IMR-90 (cell line): ENCODE results near the gene LIPG. TPM values are rescaled to one million over a fixed set of nuclear protein-coding genes. Genes with fewer than 3 reads are reported as not detected.

Experiments used
- ATAC-seq: fragments of 200-7000 bp; cut with Tn5 transposase; 2 replicates; pipeline ENCODE4 v1.9.1; 2020; ENCODE audit warnings: low read depth, mild to moderate bottlenecking, moderate library complexity
- BruUV-seq: library from RNA; stranded (reverse); fragments of 400-500 nt; replicated peaks from 2 replicates; lab custom pipeline; 2021; lab: Mats Ljungman, UMichigan
- CTCF ChIA-PET: fragments of 300-600 bp; formaldehyde crosslinking; extraction: SDS; loops from one replicate; lab custom pipeline; 2021; ENCODE audit warnings: antibody characterized with exemption; lab: Yijun Ruan, JAX
- POLR2A ChIA-PET: fragments of 300-600 bp; sonication (Branson Sonifier 250); formaldehyde crosslinking; loops from one replicate; lab custom pipeline; 2022; ENCODE audit warnings: antibody characterized with exemption; ENCODE audit not compliant: unreplicated experiment; lab: Charles Lee
- DNase-seq: peaks from one replicate; pipeline ENCODE4 v3.0.0; 2013
- H2AFZ ChIP-seq: replicated peaks from 2 replicates; pipeline ENCODE3; 2013; ENCODE audit warnings: low read length, mild to moderate bottlenecking; ENCODE audit not compliant: poor library complexity
- H2AK5ac ChIP-seq: 2 replicates; pipeline ENCODE4 v1.6.1; 2013; ENCODE audit warnings: low read depth, low read length, inconsistent platforms
- H2AK9ac ChIP-seq: replicated peaks from 2 replicates; pipeline ENCODE3; 2013; ENCODE audit warnings: mild to moderate bottlenecking, low read depth, low read length, moderate library complexity; ENCODE audit not compliant: poor library complexity
- H2BK120ac ChIP-seq: 2 replicates; pipeline ENCODE4 v1.6.1; 2013; ENCODE audit warnings: low read depth, low read length, inconsistent platforms
- H2BK15ac ChIP-seq: 3 replicates; pipeline ENCODE4 v1.6.1; 2013; ENCODE audit warnings: low read depth, low read length, inconsistent platforms
- H2BK20ac ChIP-seq: 2 replicates; pipeline ENCODE4 v1.6.1; 2013; ENCODE audit warnings: low read depth, mild to moderate bottlenecking, inconsistent platforms, low read length, moderate library complexity
- H2BK5ac ChIP-seq: 2 replicates; pipeline ENCODE4 v1.6.1; 2013; ENCODE audit warnings: mild to moderate bottlenecking, low read depth, low read length, inconsistent platforms; ENCODE audit not compliant: poor library complexity, severe bottlenecking
- H3K14ac ChIP-seq: replicated peaks from 2 replicates; pipeline ENCODE4 v1.6.1; 2013; ENCODE audit warnings: low read depth, low read length, inconsistent platforms
- H3K18ac ChIP-seq: 2 replicates; pipeline ENCODE4 v1.6.1; 2013; ENCODE audit warnings: low read depth, low read length, control low read depth
- H3K23ac ChIP-seq: 2 replicates; pipeline ENCODE4 v1.6.1; 2013; ENCODE audit warnings: low read depth, low read length, inconsistent platforms
- H3K27ac ChIP-seq: 2 replicates; pipeline ENCODE4 v1.5.1; 2013; ENCODE audit warnings: mild to moderate bottlenecking, control low read depth, low read length; ENCODE audit not compliant: insufficient read depth
- H3K27me3 ChIP-seq: 2 replicates; pipeline ENCODE4 v1.6.1; 2013; ENCODE audit warnings: low read length; ENCODE audit not compliant: control insufficient read depth, insufficient read depth
- H3K36me3 ChIP-seq: 2 replicates; pipeline ENCODE4 v1.6.1; 2013; ENCODE audit warnings: low read length, mixed read lengths; ENCODE audit not compliant: control insufficient read depth, insufficient read depth
- H3K4ac ChIP-seq: 2 replicates; pipeline ENCODE4 v1.6.1; 2013; ENCODE audit warnings: low read depth, low read length, inconsistent platforms
- H3K4me1 ChIP-seq: 2 replicates; pipeline ENCODE4 v1.6.1; 2013; ENCODE audit warnings: low read length, mixed read lengths; ENCODE audit not compliant: control insufficient read depth, insufficient read depth
- H3K4me2 ChIP-seq: 2 replicates; pipeline ENCODE4 v1.6.1; 2013; ENCODE audit warnings: low read depth, mild to moderate bottlenecking, control low read depth, low read length, moderate library complexity
- H3K4me3 ChIP-seq: 2 replicates; pipeline ENCODE4 v1.5.1; 2013; ENCODE audit warnings: low read depth, mild to moderate bottlenecking, control low read depth, low read length, moderate library complexity; ENCODE audit not compliant: insufficient read depth
- H3K56ac ChIP-seq: 2 replicates; pipeline ENCODE4 v1.6.1; 2013; ENCODE audit warnings: low read length, inconsistent platforms; ENCODE audit not compliant: insufficient read depth; ENCODE audit errors: extremely low read depth
- H3K79me1 ChIP-seq, 2 experiments: 2 replicates each; pipeline ENCODE4 v1.6.1; 2013; ENCODE audit warnings: low read length in 2 of 2, inconsistent platforms in 1 of 2, low read depth in 1 of 2
- H3K9ac ChIP-seq: 2 replicates; pipeline ENCODE4 v1.6.1; 2013; ENCODE audit warnings: low read depth, low read length, control low read depth
- H3K9me1 ChIP-seq: 2 replicates; pipeline ENCODE4 v1.6.1; 2013; ENCODE audit warnings: low read length, inconsistent platforms; ENCODE audit not compliant: insufficient read depth
- H3K9me3 ChIP-seq: 2 replicates; pipeline ENCODE4 v1.6.1; 2013; ENCODE audit warnings: low read length; ENCODE audit not compliant: control insufficient read depth, insufficient read depth
- H4K20me1 ChIP-seq: 2 replicates; pipeline ENCODE4 v1.6.1; 2013; ENCODE audit warnings: low read length, inconsistent platforms; ENCODE audit not compliant: insufficient read depth
- H4K5ac ChIP-seq: 2 replicates; pipeline ENCODE4 v1.6.1; 2013; ENCODE audit warnings: mild to moderate bottlenecking, low read depth, low read length, control low read depth
- H4K8ac ChIP-seq, 2 experiments: 2 replicates each; pipeline ENCODE4 v1.6.1; 2013; ENCODE audit warnings: low read depth in 2 of 2, low read length in 2 of 2, control low read depth in 1 of 2, inconsistent platforms in 1 of 2
- H4K91ac ChIP-seq: 2 replicates; pipeline ENCODE4 v1.6.1; 2013; ENCODE audit warnings: low read depth, low read length, inconsistent platforms; ENCODE audit not compliant: insufficient read depth
- BHLHE40 ChIP-seq: fragments of 150-350 bp; IDR thresholded peaks from 2 replicates; pipeline ENCODE4 v1.6.1; 2016; ENCODE audit warnings: mild to moderate bottlenecking, low read depth, low read length
- CHD1 ChIP-seq: IDR thresholded peaks from 2 replicates; pipeline ENCODE4 v1.6.1; 2012; ENCODE audit warnings: low read depth, low read length, improper control_type of control experiment
- FOS ChIP-seq: fragments of 150-350 bp; IDR thresholded peaks from 2 replicates; pipeline ENCODE4 v1.6.1; 2016; ENCODE audit warnings: low read depth, low read length
- MAFK ChIP-seq: IDR thresholded peaks from 2 replicates; pipeline ENCODE4 v1.6.1; 2012; ENCODE audit warnings: low read depth, low read length, improper control_type of control experiment
- MAZ ChIP-seq: IDR thresholded peaks from 2 replicates; pipeline ENCODE4 v1.6.1; 2012; ENCODE audit warnings: low read depth, mild to moderate bottlenecking, low read length, improper control_type of control experiment, moderate library complexity, borderline replicate concordance
- MXI1 ChIP-seq: IDR thresholded peaks from 2 replicates; pipeline ENCODE4 v1.6.1; 2012; ENCODE audit warnings: low read depth, mild to moderate bottlenecking, low read length, moderate library complexity, borderline replicate concordance
- NFE2L2 ChIP-seq: fragments of 150-350 bp; IDR thresholded peaks from 2 replicates; pipeline ENCODE4 v1.6.1; 2016; ENCODE audit warnings: low read depth, mild to moderate bottlenecking, low read length
- POLR2A ChIP-seq: IDR thresholded peaks from 2 replicates; pipeline ENCODE4 v1.6.1; 2012; ENCODE audit warnings: mild to moderate bottlenecking, low read depth, low read length
- RAD21 ChIP-seq: IDR thresholded peaks from 2 replicates; pipeline ENCODE4 v1.6.1; 2012; ENCODE audit warnings: low read length, improper control_type of control experiment
- RCOR1 ChIP-seq: IDR thresholded peaks from 2 replicates; pipeline ENCODE4 v1.6.1; 2012; ENCODE audit warnings: mild to moderate bottlenecking, low read length, improper control_type of control experiment; ENCODE audit not compliant: insufficient replicate concordance
- RFX5 ChIP-seq: IDR thresholded peaks from 2 replicates; pipeline ENCODE4 v1.8.0; 2012; ENCODE audit warnings: low read depth, mild to moderate bottlenecking, low read length, moderate library complexity
- WGBS, 2 experiments: methylation state at CpG; one replicate each; pipeline versions ENCODE4 v1.1.5 to v1.1.7; 2013; ENCODE audit warnings: missing lambda C conversion rate in 2 of 2; ENCODE audit not compliant: insufficient read length in 1 of 2; ENCODE audit errors: extremely low coverage in 2 of 2; 5-methylcytosine and 5-hydroxymethylcytosine counted together
- dilution Hi-C: fragments of 300-500 bp; cut with HindIII; formaldehyde crosslinking; loops from one replicate; pipeline ENCODE4 v1.14.3; 2018; ENCODE audit warnings: low sequenced_read_pairs; ENCODE audit not compliant: unreplicated experiment
- in situ Hi-C: fragments of 300-500 bp; cut with MboI; formaldehyde crosslinking; loops from 3 replicates; pipeline ENCODE4 v1.14.3; 2019; ENCODE audit warnings: low sequenced_read_pairs, inconsistent platforms, mixed read lengths
- intact Hi-C: fragments of 100-400 bp; cut with micrococcal nuclease; formaldehyde crosslinking; loops from 2 replicates; pipeline ENCODE4 v1.10.0; 2022
- polyA plus RNA-seq, 3 experiments: library from polyadenylated mRNA; depleted of rRNA; stranded (reverse); fragments of >200 nt; gene quantifications; 2 replicates each; pipeline ENCODE4 v1.2.3, GENCODE V29; 2012; ENCODE audit warnings: low replicate concordance in 1 of 3
- total RNA-seq: library from RNA; depleted of rRNA; stranded (reverse); fragments of >200 nt; gene quantifications from 2 replicates; pipeline ENCODE4 v1.2.3, GENCODE V29; 2012
- TF ChIP-seq, protein P1 (sequence below): fragments of 150-350 bp; IDR thresholded peaks from 2 replicates; pipeline ENCODE4 v1.6.1; 2016; ENCODE audit warnings: low read depth, mild to moderate bottlenecking, low read length, moderate library complexity, borderline replicate concordance
- TF ChIP-seq, protein P2 (sequence below): fragments of 150-350 bp; IDR thresholded peaks from 2 replicates; pipeline ENCODE4 v1.6.1; 2017; ENCODE audit warnings: mild to moderate bottlenecking, antibody characterized with exemption, low read length, low read depth

Gene LIPG
- total and polyA plus RNA-seq, 2 of the 4 experiments (the other 2 are of a cell fraction), result under 0.01 to 0.14 TPM

DNA sequence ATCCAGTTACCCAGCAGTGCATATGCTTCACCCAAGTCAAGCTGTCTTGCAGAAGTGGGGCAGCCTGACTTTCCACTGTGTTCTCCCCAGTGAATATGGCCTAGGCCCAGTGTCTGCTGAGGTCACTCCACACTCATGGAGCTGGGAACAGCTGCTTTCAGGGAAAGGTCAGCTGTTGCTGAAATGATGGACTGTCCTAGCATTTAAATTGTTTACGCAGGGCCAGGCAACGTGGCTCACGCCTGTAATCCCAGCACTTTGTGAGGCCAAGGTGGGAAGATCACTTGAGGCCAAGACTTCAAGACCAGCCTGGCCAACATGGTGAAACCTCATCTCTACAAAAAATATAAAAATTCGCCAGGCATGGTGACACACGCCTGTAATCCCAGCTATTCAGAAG lies 86.5 kb downstream of the LIPG start:
- no peaks in the 10 kb centered on the region for H3K27me3 ChIP-seq
- H3K27ac ChIP-seq, result no peak overlapping the region

More for the DNA sequence above, 86.5 kb downstream of the LIPG start:
- in situ Hi-C loops (no loop called here), intact Hi-C loops (loop anchor here (5.0 kb wide), 1 partner anchor 39 kb away; no protein-coding TSS in a partner anchor), dilution Hi-C loops (no loop called here)
- Histone ChIP-seq H3K36me3 (no peaks in the 10 kb centered on the region), H4K20me1 (no peaks in the 10 kb centered on the region), H2AFZ (no peak overlapping the region), H4K91ac (no peak overlapping the region), H2AK9ac (no peak overlapping the region), H3K23ac (peak overlapping the region; percentile 17; the same call in 1 of the 2 replicates), H3K4me2 (no peak overlapping the region), H2BK120ac (no peak overlapping the region), H3K18ac (no peak overlapping the region), H3K4ac (no peak overlapping the region; the same call in 1 of the 2 replicates), H2BK15ac (peak overlapping the region; percentile 2; the same call in 1 of the 3 replicates), H3K56ac (no peak overlapping the region), H2AK5ac (peak overlapping the region; percentile 18; the same call in 1 of the 2 replicates), H2BK5ac (no peak overlapping the region), H3K4me3 (no peak overlapping the region), H3K4me1 (peaks cover 7% of the 10 kb centered on the region; the same call in 1 of the 2 replicates), H3K9ac (no peak overlapping the region), H3K14ac (no peak overlapping the region), H4K8ac (no peak overlapping the region), H3K79me1 (no peaks in the 10 kb centered on the region), H4K5ac (no peak overlapping the region), H3K9me3 (no peaks in the 10 kb centered on the region), H2BK20ac (no peak overlapping the region), H3K9me1 (peaks cover 12% of the 10 kb centered on the region)
- ChIA-PET POLR2A (no interaction called here), CTCF (interaction anchor here (0.8 kb wide), 1 partner anchor 198 kb away, joined by 3 read pairs; no protein-coding TSS in a partner anchor)
- 63% methylated on average over 4 of the region's 5 CpGs; no CpG with 5 or more reads in 1 of the 2 experiments for WGBS, 2 experiments
- DNase-seq, result no peak
- TF ChIP-seq MAFK (no peak), MXI1 (no peak), BHLHE40 (no peak), RAD21 (no peak), MAZ (no peak), CHD1 (no peak), RCOR1 (no peak), FOS (no peak), POLR2A (no peak), RFX5 (no peak), NFE2L2 (no peak)
- TF ChIP-seq, protein P1, sequence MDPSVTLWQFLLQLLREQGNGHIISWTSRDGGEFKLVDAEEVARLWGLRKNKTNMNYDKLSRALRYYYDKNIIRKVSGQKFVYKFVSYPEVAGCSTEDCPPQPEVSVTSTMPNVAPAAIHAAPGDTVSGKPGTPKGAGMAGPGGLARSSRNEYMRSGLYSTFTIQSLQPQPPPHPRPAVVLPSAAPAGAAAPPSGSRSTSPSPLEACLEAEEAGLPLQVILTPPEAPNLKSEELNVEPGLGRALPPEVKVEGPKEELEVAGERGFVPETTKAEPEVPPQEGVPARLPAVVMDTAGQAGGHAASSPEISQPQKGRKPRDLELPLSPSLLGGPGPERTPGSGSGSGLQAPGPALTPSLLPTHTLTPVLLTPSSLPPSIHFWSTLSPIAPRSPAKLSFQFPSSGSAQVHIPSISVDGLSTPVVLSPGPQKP, result no peak
- TF ChIP-seq, protein P2, sequence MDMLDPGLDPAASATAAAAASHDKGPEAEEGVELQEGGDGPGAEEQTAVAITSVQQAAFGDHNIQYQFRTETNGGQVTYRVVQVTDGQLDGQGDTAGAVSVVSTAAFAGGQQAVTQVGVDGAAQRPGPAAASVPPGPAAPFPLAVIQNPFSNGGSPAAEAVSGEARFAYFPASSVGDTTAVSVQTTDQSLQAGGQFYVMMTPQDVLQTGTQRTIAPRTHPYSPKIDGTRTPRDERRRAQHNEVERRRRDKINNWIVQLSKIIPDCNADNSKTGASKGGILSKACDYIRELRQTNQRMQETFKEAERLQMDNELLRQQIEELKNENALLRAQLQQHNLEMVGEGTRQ, result no peak
- BruUV-seq, result no TSS peak
- no peak; the same call in 1 of the 2 replicates for ATAC-seq
